ENCODE data around the gene DNPEP.
A peak's percentile ranks its signal among the peaks of the same experiment; 100 is the strongest.
"Not testable (repeated sequence)": the region's sequence is repeated elsewhere in the genome, so short reads cannot be mapped to it uniquely, and the experiment has no call there.

DNPEP gene

DNA sequence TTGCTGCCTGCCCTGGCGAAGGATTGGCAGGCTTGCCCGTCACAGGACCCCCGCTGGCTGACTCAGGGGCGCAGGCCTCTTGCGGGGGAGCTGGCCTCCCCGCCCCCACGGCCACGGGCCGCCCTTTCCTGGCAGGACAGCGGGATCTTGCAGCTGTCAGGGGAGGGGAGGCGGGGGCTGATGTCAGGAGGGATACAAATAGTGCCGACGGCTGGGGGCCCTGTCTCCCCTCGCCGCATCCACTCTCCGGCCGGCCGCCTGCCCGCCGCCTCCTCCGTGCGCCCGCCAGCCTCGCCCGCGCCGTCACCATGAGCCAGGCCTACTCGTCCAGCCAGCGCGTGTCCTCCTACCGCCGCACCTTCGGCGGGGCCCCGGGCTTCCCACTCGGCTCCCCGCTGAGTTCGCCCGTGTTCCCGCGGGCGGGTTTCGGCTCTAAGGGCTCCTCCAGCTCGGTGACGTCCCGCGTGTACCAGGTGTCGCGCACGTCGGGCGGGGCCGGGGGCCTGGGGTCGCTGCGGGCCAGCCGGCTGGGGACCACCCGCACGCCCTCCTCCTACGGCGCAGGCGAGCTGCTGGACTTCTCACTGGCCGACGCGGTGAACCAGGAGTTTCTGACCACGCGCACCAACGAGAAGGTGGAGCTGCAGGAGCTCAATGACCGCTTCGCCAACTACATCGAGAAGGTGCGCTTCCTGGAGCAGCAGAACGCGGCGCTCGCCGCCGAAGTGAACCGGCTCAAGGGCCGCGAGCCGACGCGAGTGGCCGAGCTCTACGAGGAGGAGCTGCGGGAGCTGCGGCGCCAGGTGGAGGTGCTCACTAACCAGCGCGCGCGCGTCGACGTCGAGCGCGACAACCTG, 30.7 kb upstream of the DNPEP start, which contains the start of gene DES:
Gene DES, plus strand, starts transcription at position 223 of the 857 bp plus-strand sequence. Its CDS starts 86 bp downstream, at position 309.
- no peak for DNase-seq

GRCh38 chr2:219417374-219417773, 29.7 kb upstream of the DNPEP start:
- DNase-seq = no peak

DNA sequence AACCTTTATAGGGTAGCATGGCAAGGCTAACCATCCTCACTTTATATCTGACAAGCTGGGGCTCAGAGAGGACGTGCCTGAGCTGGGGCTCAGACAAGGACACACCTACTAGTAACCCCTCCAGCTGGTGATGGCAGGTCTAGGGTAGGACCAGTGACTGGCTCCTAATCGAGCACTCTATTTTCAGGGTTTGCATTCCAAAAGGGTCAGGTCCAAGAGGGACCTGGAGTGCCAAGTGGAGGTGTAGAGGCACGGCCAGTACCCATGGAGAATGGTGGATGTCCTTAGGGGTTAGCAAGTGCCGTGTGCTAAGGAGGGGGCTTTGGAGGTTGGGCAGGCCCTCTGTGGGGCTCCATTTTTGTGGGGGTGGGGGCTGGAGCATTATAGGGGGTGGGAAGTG, 29.2 kb upstream of the DNPEP start:
- no peak for DNase-seq

DNA sequence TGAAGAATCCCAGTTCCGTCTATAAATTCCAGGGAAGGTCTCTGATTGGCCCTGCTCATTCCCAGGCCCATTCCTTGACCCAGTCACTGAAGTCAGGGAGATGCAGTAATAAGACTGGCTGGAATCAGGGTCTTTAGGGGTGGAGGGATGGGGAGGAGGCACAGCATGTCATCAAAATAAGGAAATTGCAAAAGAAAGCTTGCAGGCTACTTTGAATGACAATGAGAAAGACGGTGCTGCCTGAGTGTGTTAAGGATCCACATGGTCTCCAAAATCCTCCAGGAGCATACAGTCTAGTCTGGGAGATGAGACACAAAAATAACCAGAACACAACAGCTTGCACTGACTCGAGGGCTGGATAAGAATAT, 28.5 kb upstream of the DNPEP start:
- no peak for DNase-seq

DNA sequence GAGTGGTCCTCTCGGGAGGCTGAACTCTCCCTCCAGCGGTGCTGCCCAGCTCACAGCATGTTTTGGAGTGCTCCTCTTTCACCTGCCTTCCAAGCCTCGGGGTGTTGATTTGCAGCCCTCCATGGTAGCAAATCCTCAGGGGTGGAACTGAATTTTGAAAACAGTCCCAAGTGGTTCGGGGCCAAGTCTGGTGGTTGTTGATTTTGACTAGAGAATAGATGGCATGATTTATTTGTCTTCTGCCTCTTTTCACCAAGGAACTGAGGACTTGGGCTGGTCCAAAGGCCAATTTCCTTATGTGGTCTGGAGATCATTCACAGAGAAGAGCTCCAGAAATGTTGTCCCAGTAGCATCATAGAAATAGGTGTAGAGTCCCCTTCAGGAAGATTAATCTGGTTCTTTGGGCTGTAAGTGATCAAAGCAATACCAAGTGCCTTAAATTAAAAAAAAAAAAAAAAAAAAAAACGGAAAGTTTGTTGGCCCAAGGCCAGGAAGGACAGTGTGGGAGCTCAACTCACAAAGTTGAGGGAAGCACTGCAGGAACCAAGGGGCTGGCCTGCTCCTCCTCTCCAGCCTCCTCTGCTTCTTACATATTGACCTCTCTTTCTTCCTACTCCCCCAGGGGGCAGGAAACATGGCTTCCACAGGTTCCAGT, 28.0 kb upstream of the DNPEP start:
- DNase-seq = no peak

DNA sequence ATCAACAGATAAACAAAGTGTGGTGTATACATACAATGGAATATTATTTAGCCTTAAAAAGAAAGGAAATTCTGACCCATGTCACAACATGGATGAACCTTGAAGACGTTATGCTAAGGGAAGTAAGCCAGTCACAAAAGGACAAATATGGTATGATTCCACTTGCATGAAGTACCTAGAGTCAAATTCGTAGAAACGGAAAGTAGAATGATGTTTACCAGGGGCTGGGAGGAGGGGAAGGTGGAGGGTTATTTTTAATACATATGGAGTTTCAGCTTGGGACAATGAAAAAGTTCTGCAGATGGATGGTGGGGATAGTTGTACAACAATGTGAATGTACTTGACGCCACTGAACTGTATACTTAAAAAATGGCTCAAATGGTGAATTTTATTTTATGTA, 27.1 kb upstream of the DNPEP start:
- DNase-seq = no peak

- DNase-seq = no peak
Measured at GRCh38 chr2:219410390-219410789, 22.7 kb upstream of the DNPEP start.

- DNase-seq = no peak
Measured at GRCh38 chr2:219409619-219410018, 21.9 kb upstream of the DNPEP start.

DNA sequence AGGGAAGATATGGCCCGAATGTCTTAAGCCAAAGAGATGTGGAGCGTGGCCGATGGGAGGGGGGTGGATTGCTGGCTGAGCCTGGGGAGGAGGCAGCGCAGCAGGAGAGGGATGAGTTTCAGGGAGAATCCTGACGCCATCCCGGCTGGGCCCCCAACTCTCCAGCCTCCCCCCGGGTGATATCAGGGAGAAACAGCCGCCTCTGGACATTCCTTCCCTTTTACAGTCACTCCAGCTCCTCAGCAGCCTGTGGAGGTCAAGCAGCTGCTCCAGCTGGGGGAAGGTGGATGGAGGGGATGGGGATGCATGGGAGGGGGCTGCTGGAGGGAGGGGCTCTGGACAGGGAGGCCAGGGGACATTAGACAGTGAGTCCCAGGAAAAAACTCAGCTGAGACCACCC, 20.9 kb upstream of the DNPEP start:
- no peak for DNase-seq

DNA sequence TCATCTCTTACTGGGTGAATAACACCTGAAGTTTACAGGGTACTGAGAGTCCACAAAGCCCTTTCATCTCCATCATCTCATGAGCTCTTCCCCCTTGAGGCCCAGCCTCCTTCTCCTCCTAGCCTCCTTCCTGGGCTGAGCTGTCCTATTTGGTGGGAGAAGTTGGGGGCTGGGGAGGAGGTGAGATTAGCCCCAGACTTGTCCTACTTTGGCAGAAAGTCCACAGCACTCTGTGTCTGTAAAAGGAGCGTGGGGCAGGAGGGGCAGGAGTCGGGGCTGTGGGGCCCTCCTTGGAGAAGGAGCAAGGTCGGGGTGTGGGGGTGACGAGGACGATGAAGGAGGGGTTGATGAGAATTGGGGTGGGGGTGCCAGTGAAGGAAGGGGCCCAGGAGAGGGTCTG, 20.5 kb upstream of the DNPEP start:
- no peak for DNase-seq

DNA sequence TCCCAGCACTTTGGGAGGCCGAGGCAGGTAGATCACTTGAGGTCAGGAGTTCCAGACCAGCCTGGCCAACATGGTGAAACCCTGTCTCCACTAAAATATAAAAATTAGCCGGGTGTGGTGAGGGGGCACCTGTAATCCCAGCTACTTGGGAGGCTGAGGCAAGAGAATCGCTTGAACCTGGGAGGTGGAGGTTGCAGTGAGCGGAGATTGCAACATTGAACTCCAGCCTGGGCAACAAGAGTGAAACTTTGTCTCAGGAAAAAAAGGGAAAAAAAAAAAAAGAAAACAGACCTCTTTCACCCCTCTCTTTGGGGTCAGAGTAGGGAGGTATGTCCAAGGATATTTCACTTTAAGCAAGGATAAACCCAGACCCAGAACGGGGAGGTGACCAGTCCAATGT, 19.6 kb upstream of the DNPEP start:
- not testable (repeated sequence) for DNase-seq

GRCh38 chr2:219406861-219407230, 19.1 kb upstream of the DNPEP start:
- no peak for DNase-seq

- DNase-seq = no peak
Measured at GRCh38 chr2:219405958-219406860, 18.5 kb upstream of the DNPEP start.

GRCh38 chr2:219405451-219405850, 17.7 kb upstream of the DNPEP start:
- DNase-seq = no peak

DNA sequence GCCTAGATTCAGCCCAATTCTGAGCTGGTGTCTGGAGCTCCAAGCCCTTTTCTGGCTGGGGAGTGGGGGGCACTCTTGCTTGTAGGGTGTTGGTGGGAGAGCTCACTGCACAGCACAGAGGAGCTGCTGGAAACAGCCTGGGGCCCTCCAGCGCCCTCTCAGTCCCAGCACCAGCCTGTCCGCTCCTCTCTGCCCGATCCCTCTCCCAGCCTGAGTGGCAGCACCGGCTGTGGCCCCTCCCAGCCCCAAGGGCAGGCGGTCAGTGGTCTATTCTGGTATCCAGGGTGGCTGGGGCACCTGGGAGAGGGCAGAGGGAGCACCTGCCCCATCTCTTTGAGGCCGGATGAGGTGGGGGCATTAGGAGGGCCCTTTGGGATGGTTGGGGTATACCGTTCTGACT, 17.2 kb upstream of the DNPEP start:
- no peak for DNase-seq

DNA sequence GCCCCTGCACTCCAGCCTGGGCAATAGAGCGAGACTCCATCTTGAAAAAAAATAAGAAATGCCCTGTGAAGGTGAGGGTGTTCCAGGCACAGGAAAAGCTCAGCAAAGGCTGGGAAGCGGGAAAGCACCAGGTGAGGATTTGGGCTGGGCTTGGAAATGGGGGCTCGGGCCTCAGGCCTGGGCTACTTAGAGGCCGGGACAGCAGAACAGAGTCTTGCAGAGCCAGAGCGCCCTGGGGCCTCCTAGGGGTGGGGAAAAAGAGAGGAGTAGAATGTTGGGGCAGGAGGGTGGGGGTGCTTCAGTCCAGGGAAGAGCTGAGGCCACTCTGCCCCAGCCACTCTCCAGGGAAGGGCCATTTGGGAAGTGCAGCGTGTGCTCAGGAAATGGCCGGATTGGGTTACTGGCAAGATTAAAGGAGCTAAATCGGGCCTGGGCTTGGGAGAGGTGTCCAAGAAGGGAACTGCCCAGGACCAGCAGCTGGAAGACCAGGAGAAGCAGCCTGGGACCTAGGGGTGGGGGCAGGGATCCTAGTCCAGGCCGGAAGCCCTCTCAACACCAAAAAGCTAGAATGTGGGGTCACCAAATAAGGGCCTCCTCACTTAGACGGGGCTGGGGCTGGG, 16.7 kb upstream of the DNPEP start:
- DNase-seq = no peak

DNA sequence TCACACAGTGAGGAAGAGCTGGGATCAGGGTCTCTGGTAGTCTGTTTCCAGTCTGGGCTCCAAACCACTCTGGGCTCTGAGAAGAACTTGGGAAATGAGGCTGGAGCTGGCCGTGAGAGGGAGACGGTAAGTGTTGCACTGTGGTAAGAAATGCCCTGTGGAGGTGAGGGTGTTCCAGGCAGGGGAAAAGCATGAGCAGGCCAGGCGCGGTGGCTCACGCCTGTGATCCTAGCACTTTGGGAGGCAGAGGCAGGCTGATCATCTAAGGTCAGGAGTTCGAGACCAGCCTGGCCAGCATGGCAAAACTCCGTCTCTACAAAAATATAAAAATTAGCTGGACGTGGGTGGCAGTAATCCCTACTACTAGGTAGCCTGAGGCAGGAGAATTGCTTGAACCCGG, 16.1 kb upstream of the DNPEP start:
- DNase-seq = no peak

DNA sequence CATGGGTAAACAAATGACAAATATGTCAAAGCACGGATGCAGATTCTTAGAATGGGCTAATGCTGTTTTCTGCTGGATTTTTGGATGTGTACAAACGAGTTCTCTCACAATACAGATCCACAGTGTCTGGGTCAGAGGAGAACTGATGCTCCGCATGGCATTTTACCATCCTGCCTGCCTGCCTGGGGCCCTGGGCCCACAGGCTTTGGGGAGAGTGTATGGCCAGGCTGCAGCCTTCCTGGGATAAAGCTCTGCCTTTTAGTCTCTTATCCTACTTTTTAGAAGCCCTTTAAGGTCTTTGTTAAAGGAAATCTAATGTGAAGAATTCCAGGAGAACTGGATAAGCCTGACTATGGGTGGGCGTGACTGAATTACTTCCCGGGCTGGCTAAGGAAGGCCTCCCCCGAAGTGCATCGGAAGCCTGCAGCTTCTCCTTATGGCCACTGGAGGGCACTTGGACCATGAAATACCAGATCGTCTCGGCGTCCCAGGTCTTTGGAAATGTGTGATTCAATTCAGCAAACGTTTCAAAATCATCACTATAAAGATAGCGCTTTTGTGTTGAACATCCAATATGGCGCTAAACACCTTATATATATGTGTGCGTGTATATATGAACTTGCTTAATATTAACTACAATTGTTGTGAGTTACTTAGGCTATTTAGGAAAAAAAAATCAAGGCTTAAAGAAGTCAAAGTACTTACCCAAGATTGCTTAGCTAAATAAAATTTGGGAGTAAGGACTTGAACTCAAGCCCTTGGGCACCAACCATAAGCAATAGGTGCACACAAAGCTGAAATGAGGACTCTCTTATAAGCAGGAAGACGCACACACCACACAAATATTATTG, 15.2 kb upstream of the DNPEP start:
- DNase-seq = peak; percentile 61

DNA sequence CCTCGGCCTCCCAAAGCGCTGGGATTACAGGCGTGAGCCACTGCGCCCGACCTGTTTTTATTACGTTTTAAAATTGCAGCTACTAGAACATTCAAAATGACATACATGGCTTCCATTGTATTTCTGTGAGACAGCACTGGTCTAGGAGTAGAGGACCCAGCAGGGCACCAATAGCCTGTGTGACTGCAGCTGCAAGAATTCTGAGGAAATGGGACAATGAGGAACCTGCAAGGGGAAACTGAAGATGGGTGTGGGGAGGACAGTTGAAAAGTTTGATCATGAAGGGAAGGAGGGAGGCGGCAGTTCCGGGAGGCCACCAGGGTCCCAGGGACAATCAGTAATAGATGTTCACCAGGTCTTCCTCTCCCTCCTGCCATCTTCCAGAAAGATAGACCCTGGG, 13.9 kb upstream of the DNPEP start:
- no peak for DNase-seq

DNA sequence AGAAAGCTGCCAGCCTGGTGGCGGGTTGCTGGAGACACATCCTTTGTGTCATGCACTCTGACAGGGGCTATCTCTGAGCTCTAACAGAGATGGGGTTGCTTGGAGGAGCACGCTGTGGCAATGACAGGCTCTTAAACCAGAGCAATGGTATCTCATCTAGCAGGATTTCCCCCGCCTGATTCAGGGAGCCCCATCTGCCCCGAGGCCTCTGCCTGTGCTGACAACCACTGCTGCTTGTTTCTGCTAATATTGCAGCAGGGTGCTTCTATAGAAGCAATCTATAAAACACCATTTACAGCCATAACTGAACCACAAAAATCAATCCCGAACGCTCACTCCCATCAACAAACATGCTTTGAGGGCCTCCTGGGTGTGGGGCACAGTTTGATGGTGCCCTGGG, 12.8 kb upstream of the DNPEP start:
- no peak for DNase-seq

DNA sequence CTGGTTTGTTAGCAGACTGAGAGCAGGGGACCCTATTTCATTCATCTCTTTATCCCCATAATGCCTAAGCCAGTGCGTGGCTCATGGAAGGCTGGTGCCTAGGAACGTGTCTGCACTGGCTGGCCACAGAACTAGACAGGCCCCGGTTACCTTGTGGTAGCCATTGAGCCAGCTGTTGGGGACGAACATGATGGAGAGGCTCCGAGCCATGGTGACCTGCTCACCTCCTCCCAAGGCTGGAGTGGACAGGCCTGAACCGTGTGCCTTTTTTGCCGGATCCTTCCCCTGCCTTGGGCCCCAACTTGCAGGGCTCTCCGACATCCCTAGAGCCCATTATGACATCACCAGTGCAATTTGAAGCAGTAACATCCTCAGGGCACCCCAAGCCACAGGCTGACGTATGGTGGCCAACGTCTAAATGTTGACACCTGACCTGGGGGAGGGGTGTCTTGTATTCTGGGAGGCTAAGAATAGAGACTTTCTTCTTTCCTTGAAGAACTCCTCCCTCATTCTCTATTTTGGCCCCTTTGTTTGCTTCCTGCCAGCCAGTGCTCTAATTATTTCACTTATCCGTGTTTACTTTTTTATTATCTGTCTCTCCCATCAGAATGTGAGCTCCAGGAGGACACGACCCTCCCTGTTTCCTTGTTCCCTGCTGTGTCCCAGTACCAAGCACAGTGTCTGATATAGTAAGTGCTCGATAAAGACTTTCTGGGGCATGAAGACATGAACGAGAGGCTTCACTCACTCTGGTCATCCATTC, 12.2 kb upstream of the DNPEP start:
- DNase-seq = no peak
